H9 (cell line): Measurements from ENCODE around the gene OTULIN. TPM values are rescaled to one million over a fixed set of nuclear protein-coding genes. Genes with fewer than 3 reads are reported as not detected.

Experiments used
- DNase-seq: peaks from one replicate; pipeline ENCODE4 v3.0.0-alpha.2; 2017
- H2AFZ ChIP-seq: one replicate; pipeline ENCODE4 v1.6.1; 2013; ENCODE audit warnings: mild to moderate bottlenecking, low read length, control low read depth, moderate library complexity
- H2AK5ac ChIP-seq: 2 replicates; pipeline ENCODE4 v1.6.1; 2013; ENCODE audit warnings: low read length, control low read depth, mixed read lengths; ENCODE audit not compliant: insufficient read length
- H2BK120ac ChIP-seq: one replicate; pipeline ENCODE4 v1.6.1; 2013; ENCODE audit warnings: low read depth, mild to moderate bottlenecking, low read length, control low read depth, inconsistent platforms; ENCODE audit not compliant: poor library complexity, severe bottlenecking
- H2BK12ac ChIP-seq: 2 replicates; pipeline ENCODE4 v1.6.1; 2013; ENCODE audit warnings: low read length, control low read depth, mixed read lengths, low read depth; ENCODE audit not compliant: insufficient read length
- H2BK15ac ChIP-seq: 2 replicates; pipeline ENCODE4 v1.6.1; 2013; ENCODE audit warnings: low read depth, low read length, control low read depth
- H2BK20ac ChIP-seq: one replicate; pipeline ENCODE4 v1.6.1; 2013; ENCODE audit warnings: low read depth, mild to moderate bottlenecking, low read length, control low read depth, inconsistent platforms; ENCODE audit not compliant: poor library complexity, severe bottlenecking
- H2BK5ac ChIP-seq: 2 replicates; pipeline ENCODE4 v1.6.1; 2013; ENCODE audit warnings: low read length, control low read depth, mixed read lengths; ENCODE audit not compliant: insufficient read length
- H3K14ac ChIP-seq: 2 replicates; pipeline ENCODE4 v1.6.1; 2013; ENCODE audit warnings: low read length, control low read depth; ENCODE audit not compliant: insufficient read depth
- H3K18ac ChIP-seq: 2 replicates; pipeline ENCODE4 v1.6.1; 2013; ENCODE audit warnings: low read depth, mild to moderate bottlenecking, mixed read lengths, low read length, control low read depth; ENCODE audit not compliant: insufficient read length
- H3K23ac ChIP-seq: 2 replicates; pipeline ENCODE4 v1.6.1; 2013; ENCODE audit warnings: low read length, control low read depth, mixed read lengths, low read depth; ENCODE audit not compliant: insufficient read length
- H3K23me2 ChIP-seq: 2 replicates; pipeline ENCODE4 v1.6.1; 2013; ENCODE audit warnings: low read depth, mild to moderate bottlenecking, mixed read lengths, low read length, control low read depth; ENCODE audit not compliant: insufficient read length, poor library complexity, severe bottlenecking
- H3K27ac ChIP-seq: 2 replicates; pipeline ENCODE4 v1.5.1; 2013; ENCODE audit warnings: low read length, control low read depth, mixed read lengths, low read depth; ENCODE audit not compliant: insufficient read length
- H3K27me3 ChIP-seq: 2 replicates; pipeline ENCODE4 v1.6.1; 2013; ENCODE audit warnings: low read length, control low read depth, inconsistent platforms; ENCODE audit not compliant: insufficient read depth
- H3K4ac ChIP-seq: 2 replicates; pipeline ENCODE4 v1.6.1; 2013; ENCODE audit warnings: low read depth, mild to moderate bottlenecking, control low read depth, inconsistent platforms, low read length, moderate library complexity
- H3K4me1 ChIP-seq: 2 replicates; pipeline ENCODE4 v1.6.1; 2013; ENCODE audit warnings: low read length, control low read depth, inconsistent platforms; ENCODE audit not compliant: insufficient read depth
- H3K4me2 ChIP-seq: 2 replicates; pipeline ENCODE4 v1.6.1; 2013; ENCODE audit warnings: low read length, control low read depth, mixed read lengths; ENCODE audit not compliant: insufficient read length, insufficient read depth
- H3K56ac ChIP-seq: 2 replicates; pipeline ENCODE4 v1.6.1; 2013; ENCODE audit warnings: low read depth, mild to moderate bottlenecking, mixed read lengths, low read length, control low read depth; ENCODE audit not compliant: insufficient read length
- H3K79me1 ChIP-seq: 2 replicates; pipeline ENCODE4 v1.6.1; 2013; ENCODE audit warnings: low read depth, mild to moderate bottlenecking, moderate library complexity, low read length, control low read depth, inconsistent platforms; ENCODE audit not compliant: insufficient read depth, poor library complexity, severe bottlenecking
- H3K79me2 ChIP-seq: 2 replicates; pipeline ENCODE4 v1.6.1; 2013; ENCODE audit warnings: low read length, control low read depth, inconsistent platforms; ENCODE audit not compliant: insufficient read depth
- H3K9ac ChIP-seq: 2 replicates; pipeline ENCODE4 v1.6.1; 2013; ENCODE audit warnings: low read length, control low read depth, mixed read lengths; ENCODE audit not compliant: insufficient read length; ENCODE audit errors: extremely low read depth
- H3K9me3 ChIP-seq: one replicate; pipeline ENCODE4 v1.6.1; 2013; ENCODE audit warnings: low read depth, low read length, inconsistent platforms; ENCODE audit not compliant: control insufficient read depth
- H3T11ph ChIP-seq: one replicate; pipeline ENCODE4 v1.6.1; 2013; ENCODE audit warnings: mild to moderate bottlenecking, low read length, control low read depth, inconsistent platforms
- H4K20me1 ChIP-seq: one replicate; pipeline ENCODE4 v1.6.1; 2013; ENCODE audit not compliant: control insufficient read depth, insufficient read length, insufficient read depth
- H4K5ac ChIP-seq: 2 replicates; pipeline ENCODE4 v1.6.1; 2013; ENCODE audit warnings: low read depth, mild to moderate bottlenecking, mixed read lengths, low read length, control low read depth; ENCODE audit not compliant: insufficient read length
- H4K8ac ChIP-seq: replicated peaks from 2 replicates; pipeline ENCODE4 v1.6.1; 2013; ENCODE audit warnings: low read length, control low read depth, mixed read lengths, low read depth; ENCODE audit not compliant: insufficient read length
- H4K91ac ChIP-seq: 2 replicates; pipeline ENCODE4 v1.6.1; 2013; ENCODE audit warnings: low read depth, mild to moderate bottlenecking, moderate library complexity, mixed read lengths, low read length, control low read depth; ENCODE audit not compliant: insufficient read length
- H3K27ac Mint-ChIP-seq, 3 experiments: 2 replicates in 2 of 3; 3 replicates in 1 of 3; pipeline ENCODE4 v1.8.0; 2020 to 2021; ENCODE audit warnings: mixed read lengths in 3 of 3, mild to moderate bottlenecking in 1 of 3, moderate library complexity in 1 of 3
- H3K27me3 Mint-ChIP-seq: 2 replicates; pipeline ENCODE4 v1.8.0; 2021; ENCODE audit warnings: low read depth, mild to moderate bottlenecking, moderate library complexity, mixed read lengths
- H3K36me3 Mint-ChIP-seq, 3 experiments: 2 replicates in 2 of 3; 3 replicates in 1 of 3; pipeline ENCODE4 v1.8.0; 2020 to 2021; ENCODE audit warnings: low read depth in 3 of 3, mixed read lengths in 3 of 3; ENCODE audit not compliant: insufficient read depth in 1 of 3
- H3K4me1 Mint-ChIP-seq, 2 experiments: 2 replicates each; pipeline ENCODE4 v1.8.0; 2020; ENCODE audit warnings: mixed read lengths in 2 of 2
- H3K4me3 Mint-ChIP-seq, 2 experiments: 2 replicates in 1 of 2; 3 replicates in 1 of 2; pipeline ENCODE4 v1.8.0; 2020 to 2021; ENCODE audit warnings: mild to moderate bottlenecking in 2 of 2, mixed read lengths in 2 of 2, moderate library complexity in 1 of 2
- H3K9me3 Mint-ChIP-seq, 2 experiments: 2 replicates in 1 of 2; 3 replicates in 1 of 2; pipeline ENCODE4 v1.8.0; 2020; ENCODE audit warnings: mild to moderate bottlenecking in 2 of 2, mixed read lengths in 2 of 2, moderate library complexity in 1 of 2
- CTCF ChIP-seq: fragments of 200-600 bp; sonication (generic); conservative IDR thresholded peaks from 3 replicates; pipeline ENCODE4 v1.8.0; 2021; ENCODE audit warnings: antibody characterized with exemption, mild to moderate bottlenecking
- WGBS: extraction: QIAGEN DNeasy Blood & Tissue Kit; methylation state at CpG from one replicate; pipeline ENCODE4 v1.1.7; 2013; ENCODE audit warnings: missing lambda C conversion rate, low lambda C conversion rate, mixed read lengths; ENCODE audit not compliant: insufficient read length; ENCODE audit errors: extremely low coverage; 5-methylcytosine and 5-hydroxymethylcytosine counted together
- long read RNA-seq: library from polyadenylated mRNA; unstranded; transcript quantifications from one replicate; pipeline ENCODE4 v2.0.0, GENCODE V29; 2020
- total RNA-seq: library from RNA; stranded (reverse); gene quantifications from 2 replicates; pipeline ENCODE4 v1.2.1, GENCODE V29; 2021

The OTULIN gene
- total RNA-seq: 32.1 and 35.8 TPM in 2 replicates
- long read RNA-seq, full-length matches to known transcripts: 1 of 7 reads
- long read RNA-seq, partial matches to known transcripts: 0 of 7 reads
- long read RNA-seq, other reads (novel, unspliced or antisense): 6 of 7 reads

GRCh38 chr5:14664270-14665100 is at the start of gene OTULIN:
TSS of gene OTULIN (plus strand) at chr5:14664718. CDS start at chr5:14664826, 108 bp downstream.
- Histone ChIP-seq H2BK120ac (no peak within 1 kb of the TSS), H3K18ac (peak within 1 kb of the TSS; percentile 36), H3K4ac (no peak within 1 kb of the TSS), H3K4me2 (peak within 1 kb of the TSS; percentile 91), H2AK5ac (no peak within 1 kb of the TSS), H2BK12ac (no peak within 1 kb of the TSS), H4K91ac (no peak within 1 kb of the TSS), H3K56ac (no peak within 1 kb of the TSS), H3K79me1 (no peaks in the 10 kb centered on the region), H3K27me3 (no peaks in the 10 kb centered on the region; the same call in 1 of the 2 replicates), H3K14ac (peak within 1 kb of the TSS; percentile 13), H2AFZ (no peak within 1 kb of the TSS), H3K4me1 (peaks cover 2% of the 10 kb centered on the region; the same call in 1 of the 2 replicates), H4K8ac (no peak within 1 kb of the TSS), H3K23ac (no peak within 1 kb of the TSS), H3K23me2 (peaks cover 13% of the 10 kb centered on the region), H3K9ac (peak within 1 kb of the TSS; percentile 44), H2BK5ac (no peak within 1 kb of the TSS), H3K79me2 (peaks cover 7% of the 10 kb centered on the region; the same call in 1 of the 2 replicates), H3K9me3 (no peaks in the 10 kb centered on the region), H3K27ac (no peak within 1 kb of the TSS), H2BK20ac (no peak within 1 kb of the TSS), H2BK15ac (no peak within 1 kb of the TSS), H4K20me1 (no peaks in the 10 kb centered on the region), H4K5ac (no peak within 1 kb of the TSS), H3T11ph (no peak within 1 kb of the TSS)
- peak within 1 kb of the TSS; percentile 37 to 82 (median 60); a peak in 4 of 7 replicates for H3K27ac Mint-ChIP-seq
- DNase-seq: peak; percentile 88
- H3K27me3 Mint-ChIP-seq: peaks cover 28% of the 10 kb centered on the region
- WGBS: no CpG with 5 or more reads among the region's 115 CpGs
- peaks cover 0 to 10% (median 4%) of the 10 kb centered on the region in 3 experiments; a peak in 3 of 7 replicates for H3K36me3 Mint-ChIP-seq
- peaks cover 18 to 21% of the 10 kb centered on the region in 2 experiments for H3K4me1 Mint-ChIP-seq
- H3K9me3 Mint-ChIP-seq: peaks cover 2% of the 10 kb centered on the region in 2 experiments; a peak in 3 of 5 replicates
- H3K4me3 Mint-ChIP-seq: peak within 1 kb of the TSS; percentile 86 to 94
- TF ChIP-seq CTCF: no peak
